Breast epithelium (tissue), 3 donors: ENCODE results near the gene ALDH1L1.

Source experiments
- POLR2A ChIP-seq: fragments of 450-650 bp; IDR thresholded peaks from one replicate; pipeline ENCODE4 v1.6.1; 2016; ENCODE audit warnings: antibody characterized with exemption, mild to moderate bottlenecking, moderate library complexity
- TF ChIP-seq, protein P1 (sequence below), 3 donors: fragments of 450-650 bp; IDR thresholded peaks; one replicate each; pipeline ENCODE4 v1.5.1; 2016 to 2017; ENCODE audit warnings: antibody characterized with exemption in 3 of 3, mild to moderate bottlenecking in 3 of 3, moderate library complexity in 3 of 3

DNA sequence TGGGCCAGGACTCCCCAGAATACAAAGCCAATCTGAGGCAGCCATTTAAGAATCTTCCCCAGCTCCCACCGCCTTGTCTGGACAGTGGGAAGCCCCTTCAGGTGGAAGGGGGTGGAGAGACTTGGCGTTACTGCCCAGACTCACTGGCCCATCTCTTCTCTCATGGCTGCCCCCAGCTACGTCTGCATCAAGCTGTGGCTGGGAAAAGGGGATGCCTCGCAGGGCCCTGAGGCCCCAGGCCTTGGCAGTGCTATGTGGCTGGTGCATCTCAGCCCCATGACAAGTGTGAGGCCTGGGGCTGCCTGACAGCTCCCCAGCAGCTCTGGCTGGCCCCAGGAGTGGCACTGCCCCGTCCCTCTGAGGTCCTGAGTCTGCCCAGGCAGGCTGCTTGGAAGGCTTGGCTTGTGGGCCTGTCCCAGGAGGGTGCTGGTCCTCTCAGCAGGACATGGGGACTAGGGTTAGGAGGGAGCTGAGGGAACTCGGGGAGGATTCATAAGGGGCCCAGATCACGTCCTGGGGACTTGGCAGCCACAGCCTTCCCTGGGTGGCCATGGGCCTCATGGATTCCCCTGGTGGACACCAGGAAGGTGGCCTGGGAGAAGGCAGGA, 76.3 kb downstream of the ALDH1L1 start:
- TF ChIP-seq, protein P1, sequence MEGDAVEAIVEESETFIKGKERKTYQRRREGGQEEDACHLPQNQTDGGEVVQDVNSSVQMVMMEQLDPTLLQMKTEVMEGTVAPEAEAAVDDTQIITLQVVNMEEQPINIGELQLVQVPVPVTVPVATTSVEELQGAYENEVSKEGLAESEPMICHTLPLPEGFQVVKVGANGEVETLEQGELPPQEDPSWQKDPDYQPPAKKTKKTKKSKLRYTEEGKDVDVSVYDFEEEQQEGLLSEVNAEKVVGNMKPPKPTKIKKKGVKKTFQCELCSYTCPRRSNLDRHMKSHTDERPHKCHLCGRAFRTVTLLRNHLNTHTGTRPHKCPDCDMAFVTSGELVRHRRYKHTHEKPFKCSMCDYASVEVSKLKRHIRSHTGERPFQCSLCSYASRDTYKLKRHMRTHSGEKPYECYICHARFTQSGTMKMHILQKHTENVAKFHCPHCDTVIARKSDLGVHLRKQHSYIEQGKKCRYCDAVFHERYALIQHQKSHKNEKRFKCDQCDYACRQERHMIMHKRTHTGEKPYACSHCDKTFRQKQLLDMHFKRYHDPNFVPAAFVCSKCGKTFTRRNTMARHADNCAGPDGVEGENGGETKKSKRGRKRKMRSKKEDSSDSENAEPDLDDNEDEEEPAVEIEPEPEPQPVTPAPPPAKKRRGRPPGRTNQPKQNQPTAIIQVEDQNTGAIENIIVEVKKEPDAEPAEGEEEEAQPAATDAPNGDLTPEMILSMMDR (IDR thresholded peaks at IDR 0.05): no peak
- TF ChIP-seq POLR2A: no peak
